Lower leg skin (tissue), 4 donors: ENCODE results near the gene PPP2CA. TPM values are rescaled to one million over a fixed set of nuclear protein-coding genes. Genes with fewer than 3 reads are reported as not detected.

ENCODE experiments used
- DNase-seq, 2 donors: peaks; one replicate each; pipeline ENCODE4 v3.0.0-alpha.2; 2019; ENCODE audit warnings: low spot score in 2 of 2
- H3K4me3 ChIP-seq: fragments of 200-600 bp; sonication (generic); 2 replicates; pipeline ENCODE4 v1.5.1; 2017; ENCODE audit warnings: mild to moderate bottlenecking, low read depth; ENCODE audit not compliant: poor library complexity, severe bottlenecking
- POLR2A ChIP-seq, 2 donors: fragments of 450-650 bp; IDR thresholded peaks; one replicate each; pipeline ENCODE4 v1.6.1; 2016 to 2017; ENCODE audit warnings: antibody characterized with exemption in 2 of 2, mild to moderate bottlenecking in 1 of 2, moderate library complexity in 1 of 2
- WGBS, 2 donors: methylation state at CpG; one replicate each; pipeline ENCODE4 v1.1.5; 2018; 5-methylcytosine and 5-hydroxymethylcytosine counted together
- intact Hi-C: fragments of 100-400 bp; cut with DNase I; formaldehyde crosslinking; loops from one replicate; pipeline ENCODE4 v1.15.0; 2023; ENCODE audit warnings: low total_unique reads
- total RNA-seq, 4 donors: library from RNA; depleted of rRNA; stranded (reverse); fragments of >200 nt; gene quantifications; one replicate each; pipeline ENCODE4 v1.1.0, GENCODE V29; 2016
- TF ChIP-seq, protein P1 (sequence below), 3 donors: fragments of 450-650 bp; IDR thresholded peaks; one replicate each; pipeline ENCODE4 v1.5.1; 2016; ENCODE audit warnings: antibody characterized with exemption in 3 of 3, mild to moderate bottlenecking in 3 of 3, moderate library complexity in 2 of 3

PPP2CA gene
- total RNA-seq, 4 donors from 2014 or later = 174 to 293 (median 213) TPM

DNA sequence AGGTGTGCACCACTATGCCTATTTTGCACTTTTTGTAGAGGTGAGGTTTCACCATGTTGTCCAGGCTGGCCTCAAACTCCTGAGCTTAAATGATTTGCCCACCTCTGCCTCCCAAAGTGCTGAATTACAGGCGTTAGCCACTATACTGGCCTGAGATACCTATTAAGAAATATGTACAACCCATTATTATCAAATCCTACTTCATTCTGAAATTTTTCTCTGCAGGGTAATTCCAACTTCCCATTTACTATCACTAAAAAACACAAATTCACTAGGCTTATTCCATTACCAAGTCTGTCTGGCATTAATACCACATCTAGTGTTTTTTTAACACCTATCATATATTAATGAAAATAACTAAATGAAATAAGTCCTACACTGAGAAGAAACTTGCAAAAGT, 18.2 kb downstream of the PPP2CA start:
- no peak for DNase-seq
- 83 to 97% methylated on average over 1 of the region's 1 CpG for WGBS, 2 donors
- H3K4me3 ChIP-seq = no peak overlapping the region
- TF ChIP-seq, protein P1, sequence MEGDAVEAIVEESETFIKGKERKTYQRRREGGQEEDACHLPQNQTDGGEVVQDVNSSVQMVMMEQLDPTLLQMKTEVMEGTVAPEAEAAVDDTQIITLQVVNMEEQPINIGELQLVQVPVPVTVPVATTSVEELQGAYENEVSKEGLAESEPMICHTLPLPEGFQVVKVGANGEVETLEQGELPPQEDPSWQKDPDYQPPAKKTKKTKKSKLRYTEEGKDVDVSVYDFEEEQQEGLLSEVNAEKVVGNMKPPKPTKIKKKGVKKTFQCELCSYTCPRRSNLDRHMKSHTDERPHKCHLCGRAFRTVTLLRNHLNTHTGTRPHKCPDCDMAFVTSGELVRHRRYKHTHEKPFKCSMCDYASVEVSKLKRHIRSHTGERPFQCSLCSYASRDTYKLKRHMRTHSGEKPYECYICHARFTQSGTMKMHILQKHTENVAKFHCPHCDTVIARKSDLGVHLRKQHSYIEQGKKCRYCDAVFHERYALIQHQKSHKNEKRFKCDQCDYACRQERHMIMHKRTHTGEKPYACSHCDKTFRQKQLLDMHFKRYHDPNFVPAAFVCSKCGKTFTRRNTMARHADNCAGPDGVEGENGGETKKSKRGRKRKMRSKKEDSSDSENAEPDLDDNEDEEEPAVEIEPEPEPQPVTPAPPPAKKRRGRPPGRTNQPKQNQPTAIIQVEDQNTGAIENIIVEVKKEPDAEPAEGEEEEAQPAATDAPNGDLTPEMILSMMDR (IDR thresholded peaks at IDR 0.05) = no peak
- no peak for TF ChIP-seq POLR2A (IDR thresholded peaks at IDR 0.05)
- intact Hi-C loops = no loop called here

DNA sequence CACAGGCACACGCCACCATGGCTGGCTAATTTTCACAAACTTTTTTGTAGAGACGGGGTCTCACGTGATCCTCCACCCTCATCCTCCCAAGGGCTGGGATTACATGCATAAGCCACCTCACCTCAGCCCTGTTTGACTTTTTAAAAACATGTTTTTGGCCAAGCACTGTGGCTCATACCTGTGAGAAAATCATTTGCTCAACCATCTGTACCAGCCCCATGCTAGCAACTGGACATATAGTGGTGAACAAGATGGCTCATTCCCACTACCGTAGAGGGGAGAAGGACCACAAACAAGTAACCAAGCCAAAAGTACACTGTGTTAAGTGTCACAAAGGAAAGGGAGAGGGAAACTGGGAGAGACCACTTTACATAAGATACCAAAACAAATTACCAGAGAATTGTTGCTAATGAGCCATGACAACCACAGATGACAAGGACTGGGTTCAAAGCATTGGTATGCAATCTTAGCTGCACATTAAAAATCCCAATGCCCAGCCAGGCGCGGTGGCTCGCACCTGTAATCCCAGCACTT, 19.2 kb downstream of the PPP2CA start:
- TF ChIP-seq POLR2A (IDR thresholded peaks at IDR 0.05) = no peak
- TF ChIP-seq, protein P1 (IDR thresholded peaks at IDR 0.05) = no peak
- no peak overlapping the region for H3K4me3 ChIP-seq
- intact Hi-C loops = no loop called here
- 80 to 82% methylated on average over 7 of the region's 7 CpGs for WGBS, 2 donors
- DNase-seq = no peak

DNA sequence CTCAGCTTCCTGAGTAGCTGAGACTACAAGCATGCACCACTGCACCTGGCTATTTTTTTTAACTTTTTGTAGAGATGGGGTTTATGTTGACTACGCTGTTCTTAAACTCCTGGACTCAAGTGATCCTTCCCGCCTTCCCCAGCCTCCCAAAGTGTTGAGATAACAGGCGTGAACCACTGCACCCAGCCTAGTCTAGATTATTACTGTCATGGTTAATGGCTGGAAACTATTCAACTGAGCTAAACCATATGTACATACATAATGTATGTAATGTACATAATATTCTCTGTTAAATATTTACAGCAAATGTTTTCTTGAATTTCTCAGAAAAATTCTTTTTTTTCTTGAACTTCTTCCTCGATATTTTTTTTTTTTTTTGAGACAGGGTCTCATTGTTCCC, 21.3 kb downstream of the PPP2CA start:
- intact Hi-C loops = no loop called here
- TF ChIP-seq POLR2A (IDR thresholded peaks at IDR 0.05) = no peak
- no peak for DNase-seq
- no peak overlapping the region for H3K4me3 ChIP-seq
- 94 to 95% methylated on average over 4 of the region's 4 CpGs for WGBS, 2 donors

DNA sequence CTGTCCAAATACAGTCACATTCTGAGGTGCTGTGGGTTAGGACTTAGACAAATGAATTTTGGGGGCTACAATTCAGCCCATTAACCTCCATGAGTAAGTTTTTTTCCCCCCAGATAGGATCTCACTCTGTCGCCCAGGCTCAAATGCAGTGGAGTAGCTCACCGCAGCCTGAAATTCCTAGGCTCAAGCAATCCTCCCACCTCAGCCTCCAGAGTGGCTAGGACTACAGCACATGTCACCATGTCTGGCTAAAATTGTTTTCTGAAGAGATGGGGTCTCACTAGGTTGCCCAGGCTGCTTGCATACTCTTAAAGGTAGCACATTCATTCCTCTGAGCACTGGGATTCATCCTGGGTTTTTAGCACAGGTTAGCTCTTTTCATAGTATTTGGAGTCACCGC, 22.2 kb downstream of the PPP2CA start:
- no peak for DNase-seq
- intact Hi-C loops = no loop called here
- WGBS, 2 donors = 97 to 98% methylated on average over 3 of the region's 3 CpGs
- no peak overlapping the region for H3K4me3 ChIP-seq
- TF ChIP-seq POLR2A (IDR thresholded peaks at IDR 0.05) = no peak
- TF ChIP-seq, protein P1 (IDR thresholded peaks at IDR 0.05) = no peak

DNA sequence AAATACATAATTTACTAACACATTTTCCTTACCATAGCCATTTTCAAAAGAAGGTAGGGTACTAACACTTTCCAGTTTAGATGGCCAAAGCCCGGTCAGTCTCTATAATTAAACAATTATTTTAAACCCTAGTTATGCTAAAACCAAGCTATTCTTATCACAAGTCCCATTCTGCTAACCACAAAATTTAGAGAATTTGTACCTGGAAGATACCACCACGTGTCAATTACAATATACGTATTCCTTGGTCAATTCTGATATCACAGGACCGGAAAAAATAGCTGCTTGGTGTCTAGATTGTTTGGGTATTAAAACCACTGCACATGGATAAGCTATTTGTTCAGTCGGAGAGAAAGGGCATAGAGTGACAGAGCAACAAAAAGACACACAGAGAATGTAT, 30.2 kb downstream of the PPP2CA start:
- no peak overlapping the region for H3K4me3 ChIP-seq
- TF ChIP-seq, protein P1 (IDR thresholded peaks at IDR 0.05) = no peak
- no peak for TF ChIP-seq POLR2A (IDR thresholded peaks at IDR 0.05)
- intact Hi-C loops = no loop called here
- no peak for DNase-seq
- WGBS, 2 donors = 81 to 82% methylated on average over 5 of the region's 5 CpGs

DNA sequence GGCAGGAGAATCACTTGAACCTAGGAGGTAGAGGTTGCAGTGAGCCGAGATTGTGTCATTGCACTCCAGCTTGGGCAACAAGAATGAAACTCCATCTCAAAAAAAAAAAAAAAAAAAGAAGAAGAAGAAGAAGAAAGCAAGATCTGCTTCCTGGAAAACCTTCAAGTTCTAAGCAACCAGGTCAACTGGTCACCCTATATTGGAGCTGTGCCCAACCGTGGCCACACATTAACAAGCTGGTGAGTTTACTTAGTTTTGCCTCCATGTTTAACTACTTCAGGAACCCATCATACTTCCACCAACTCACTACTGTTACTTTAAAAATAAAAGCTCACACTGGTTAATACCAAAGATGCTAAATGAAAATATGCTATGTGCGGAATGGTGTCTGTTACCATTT, 36.8 kb downstream of the PPP2CA start:
- no peak for TF ChIP-seq POLR2A (IDR thresholded peaks at IDR 0.05)
- TF ChIP-seq, protein P1 (IDR thresholded peaks at IDR 0.05) = no peak
- DNase-seq = no peak
- no peak overlapping the region for H3K4me3 ChIP-seq
- intact Hi-C loops = loop anchor here (10.0 kb wide), 1 partner anchor 396 kb away; no protein-coding TSS in a partner anchor
- 93 to 95% methylated on average over 3 of the region's 3 CpGs for whole genome bisulfite sequencing, 2 donors
